Stimulated activated CD4-positive, alpha-beta T cell treated with anti-CD3 and anti-CD28 coated beads, TNF-alpha, amount 100 ng/mL, for 4 hours (primary cell): ENCODE results near the gene AGAP3.
"Not testable (repeated sequence)": the region's sequence is repeated elsewhere in the genome, so short reads cannot be mapped to it uniquely, and the experiment has no call there.

Experiments used
- DNase-seq, 3 experiments: peaks; one replicate each; pipeline ENCODE4 v3.0.0-alpha.2; 2020; ENCODE audit warnings: low read depth in 3 of 3

AGAP3 gene

DNA sequence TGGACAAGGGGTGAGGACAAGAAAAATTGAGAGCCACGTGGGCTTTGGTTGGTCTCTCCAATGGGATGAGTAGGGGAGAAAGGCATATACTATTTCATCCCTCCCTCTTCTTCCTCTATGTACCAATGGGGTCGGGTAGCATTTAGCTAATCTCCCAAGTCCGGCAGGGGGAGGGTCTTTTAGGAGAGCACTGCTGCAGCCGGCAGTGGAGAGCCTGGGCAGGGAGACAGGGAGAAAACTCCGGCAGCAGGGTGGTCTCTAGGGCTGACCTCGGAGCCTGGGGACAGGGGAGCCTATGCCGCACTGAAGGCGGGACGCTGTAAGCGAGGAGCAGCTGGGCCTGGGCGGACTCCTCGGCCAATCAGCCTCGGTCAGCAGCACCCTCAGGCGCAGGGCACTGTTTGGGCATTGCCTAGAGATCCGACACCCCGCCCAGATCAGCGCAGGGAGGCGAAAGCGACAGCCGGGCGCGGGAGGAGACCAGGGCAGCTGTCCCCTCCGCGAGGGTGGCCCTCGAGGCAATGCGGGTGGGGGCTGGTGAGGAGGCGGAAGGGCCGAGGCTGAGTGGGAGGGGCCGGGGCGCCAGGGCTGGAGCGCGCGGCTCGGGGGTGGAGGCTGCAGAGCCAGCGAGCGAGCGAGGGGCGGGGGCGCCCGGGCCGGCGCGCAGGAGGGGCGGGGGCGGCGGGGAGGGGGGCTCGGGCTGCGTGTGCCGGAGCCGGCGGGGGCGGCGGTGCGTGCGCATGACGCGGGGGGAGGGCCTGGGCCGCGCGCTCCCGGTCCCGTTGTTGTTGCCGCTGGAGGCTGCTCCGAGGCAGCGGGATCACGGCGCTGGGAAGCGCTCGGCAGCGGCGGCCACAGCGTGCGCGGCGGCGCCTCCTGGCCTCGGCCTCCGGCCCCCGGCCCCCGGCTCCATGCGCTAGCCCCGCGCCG is at the start of gene AGAP3:
Gene AGAP3, plus strand, starts transcription at position 785 of the 930 bp plus-strand sequence. CDS start 267 bp downstream, outside the sequence.
- peak; percentile 32 to 50 (median 49) for DNase-seq

- peak; percentile 52 to 63 (median 60) for DNase-seq
These were observed 47.1 kb upstream of the AGAP3 start for GRCh38 chr7:151038951-151039849.

DNA sequence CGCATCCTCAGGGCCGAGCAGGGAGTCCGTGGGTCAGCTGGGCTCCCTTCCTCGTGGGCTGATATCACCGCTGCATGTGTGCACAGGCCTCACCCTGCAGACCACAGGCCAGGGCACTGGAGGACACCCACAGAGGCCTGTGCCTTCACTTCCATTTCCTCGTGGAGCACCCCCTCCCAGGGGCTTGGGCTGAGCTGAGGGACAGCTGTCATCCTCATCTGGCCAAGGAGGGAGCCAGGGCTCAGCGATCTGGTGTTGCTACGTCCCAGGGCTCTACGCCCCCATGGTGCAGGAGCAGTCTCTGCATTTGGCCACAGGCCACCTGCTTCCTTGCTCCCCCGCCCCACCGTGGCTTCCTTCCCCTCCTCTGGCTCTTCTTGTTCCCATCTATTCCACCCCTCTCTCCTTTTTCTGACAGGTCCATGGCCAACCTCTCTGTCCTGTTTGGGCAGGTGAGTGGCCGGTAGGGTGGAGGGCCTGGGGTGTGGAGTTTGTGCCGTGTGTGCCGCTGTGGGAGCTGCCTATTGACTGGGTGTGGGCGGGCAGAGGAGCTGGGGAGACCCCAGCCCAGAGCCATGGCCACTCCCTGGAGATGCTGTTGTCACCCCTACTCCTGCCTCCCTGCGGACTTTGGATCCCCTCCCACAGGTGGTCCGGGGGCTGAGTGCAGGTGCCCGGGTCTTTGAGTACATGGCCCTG is 46.3 kb upstream of the AGAP3 start:
- no peak for DNase-seq

- DNase-seq, result no peak
These were observed 45.5 kb upstream of the AGAP3 start for GRCh38 chr7:151040616-151041375.

GRCh38 chr7:151043449-151043848 is 42.8 kb upstream of the AGAP3 start:
- DNase-seq, result not testable (repeated sequence)

DNA sequence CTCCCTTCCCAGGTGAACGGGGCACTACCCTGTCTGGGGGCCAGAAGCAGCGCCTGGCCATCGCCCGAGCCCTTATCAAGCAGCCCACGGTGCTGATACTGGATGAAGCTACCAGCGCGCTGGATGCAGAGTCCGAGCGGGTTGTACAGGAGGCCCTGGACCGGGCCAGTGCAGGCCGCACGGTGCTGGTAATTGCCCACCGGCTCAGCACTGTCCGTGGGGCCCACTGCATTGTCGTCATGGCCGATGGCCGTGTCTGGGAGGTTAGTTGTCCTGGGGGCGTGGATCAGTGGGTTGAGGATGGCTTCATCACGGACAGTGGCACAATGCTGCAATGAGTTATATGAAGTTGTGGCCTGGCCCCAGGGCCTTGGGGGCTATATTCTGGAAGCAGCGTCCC is 42.3 kb upstream of the AGAP3 start:
- DNase-seq, result no peak

GRCh38 chr7:151045262-151045661 is 41.0 kb upstream of the AGAP3 start:
- no peak for DNase-seq

DNA sequence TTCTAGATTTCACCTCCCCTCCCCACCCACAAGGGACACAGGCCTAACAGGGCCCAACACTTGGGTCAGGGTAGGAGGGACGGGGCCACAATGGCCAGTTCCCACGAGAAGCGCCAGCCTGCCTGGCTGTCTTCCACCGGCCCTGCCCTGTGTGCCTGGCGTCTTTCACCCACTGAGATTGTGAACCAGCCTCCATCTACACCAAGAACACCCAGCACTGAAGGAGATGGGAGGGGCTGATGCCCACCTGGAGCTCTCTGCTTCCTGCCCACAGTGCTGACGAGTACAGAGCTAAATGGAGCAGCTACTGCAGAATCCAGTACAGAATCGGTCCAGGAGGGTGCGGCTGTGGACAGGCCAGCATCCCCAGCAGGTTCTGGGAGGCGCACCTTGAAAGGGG is 40.3 kb upstream of the AGAP3 start:
- no peak for DNase-seq

DNA sequence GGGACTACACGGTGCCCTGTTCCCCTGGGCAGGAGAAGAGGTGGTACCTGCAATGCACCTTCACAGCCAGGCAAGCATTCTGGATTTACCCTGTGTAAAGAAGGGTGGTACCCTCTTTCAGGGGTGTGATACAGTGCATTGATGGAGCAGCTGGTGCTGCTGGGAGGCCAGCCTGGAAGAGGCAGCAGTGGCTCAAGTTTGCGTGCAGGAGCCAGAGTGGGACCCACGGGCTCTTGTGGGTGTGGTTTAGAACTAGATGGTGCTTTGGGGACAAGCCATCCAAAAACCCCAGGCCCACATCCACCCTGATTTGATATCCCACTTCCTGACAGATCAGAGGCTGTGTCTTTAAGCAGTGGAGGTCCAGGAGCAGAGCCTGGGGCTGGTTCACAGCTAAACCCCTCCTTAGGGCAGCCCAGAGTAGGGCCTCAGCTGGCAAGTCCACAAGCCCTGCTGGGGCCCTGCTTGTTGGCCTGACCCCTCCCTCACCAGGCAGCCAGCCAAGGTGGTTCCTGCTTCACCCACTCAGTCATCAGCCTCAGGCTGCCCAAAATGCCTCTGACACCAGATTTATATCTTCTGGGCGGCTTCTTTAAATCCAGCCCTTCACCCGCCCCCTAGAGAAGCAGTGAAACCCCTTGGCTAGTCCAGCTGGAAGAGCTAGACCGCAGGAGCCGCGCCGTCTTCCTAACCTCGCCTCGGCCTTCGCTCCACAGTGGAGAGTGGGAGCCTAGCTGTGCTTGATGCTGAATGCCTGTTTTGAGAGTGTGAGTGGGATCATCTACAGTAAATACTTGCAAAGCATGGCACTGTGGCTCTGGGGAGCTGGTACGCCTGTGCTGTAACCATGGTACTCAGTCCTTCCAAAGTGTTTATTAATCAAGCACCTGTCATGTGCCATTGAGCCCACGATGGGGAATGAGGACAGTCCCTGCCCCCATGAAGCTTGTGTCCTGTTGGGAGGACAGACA is 39.4 kb upstream of the AGAP3 start:
- no peak for DNase-seq

DNA sequence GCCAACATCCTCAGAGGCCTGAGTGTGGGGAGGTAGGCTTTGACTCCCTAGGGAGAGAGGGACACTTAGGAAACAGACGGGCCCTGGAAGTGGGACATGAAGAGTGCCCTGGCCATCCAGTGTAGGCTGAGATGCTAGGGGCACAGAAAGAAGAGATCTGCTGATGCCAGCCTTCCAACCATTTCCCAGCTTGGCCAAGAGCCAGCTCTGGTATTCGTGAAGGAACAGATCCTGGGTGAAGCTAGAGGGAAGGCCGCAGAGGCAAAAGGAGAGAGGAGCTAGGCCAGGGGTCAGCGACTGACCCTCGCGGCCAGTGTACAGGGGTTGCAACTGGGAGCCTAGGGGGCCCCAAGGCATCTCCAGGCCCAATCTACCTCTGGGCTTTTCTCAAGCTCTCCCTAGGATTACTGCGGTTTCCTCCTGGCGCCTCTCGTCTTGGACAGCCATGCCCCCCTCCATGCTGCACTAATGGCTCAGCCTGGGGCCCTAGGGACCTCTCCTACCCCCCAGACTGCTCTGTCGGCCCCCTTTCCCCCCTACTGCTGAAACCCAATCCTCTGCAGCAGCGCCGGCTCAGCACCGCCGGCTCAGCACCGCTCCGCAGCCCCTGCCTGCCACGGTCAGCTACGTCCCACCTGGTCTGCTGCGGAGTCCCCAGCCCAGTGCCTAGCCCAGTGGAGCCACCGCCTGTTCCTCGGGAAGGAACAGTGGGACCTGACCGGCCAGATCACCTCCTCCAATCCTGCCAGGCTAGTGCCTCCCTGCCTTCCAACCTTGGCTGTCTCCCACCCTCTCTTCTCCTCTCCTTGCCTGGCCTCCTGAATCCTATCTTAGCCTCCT is 38.1 kb upstream of the AGAP3 start, which contains the start of gene ASIC3:
Gene ASIC3, plus strand, starts transcription at position 556 of the 840 bp plus-strand sequence. CDS start 355 bp downstream, outside the sequence.
- no peak for DNase-seq

- DNase-seq, result no peak
These were observed 37.3 kb upstream of the AGAP3 start for GRCh38 chr7:151048911-151049463.

DNA sequence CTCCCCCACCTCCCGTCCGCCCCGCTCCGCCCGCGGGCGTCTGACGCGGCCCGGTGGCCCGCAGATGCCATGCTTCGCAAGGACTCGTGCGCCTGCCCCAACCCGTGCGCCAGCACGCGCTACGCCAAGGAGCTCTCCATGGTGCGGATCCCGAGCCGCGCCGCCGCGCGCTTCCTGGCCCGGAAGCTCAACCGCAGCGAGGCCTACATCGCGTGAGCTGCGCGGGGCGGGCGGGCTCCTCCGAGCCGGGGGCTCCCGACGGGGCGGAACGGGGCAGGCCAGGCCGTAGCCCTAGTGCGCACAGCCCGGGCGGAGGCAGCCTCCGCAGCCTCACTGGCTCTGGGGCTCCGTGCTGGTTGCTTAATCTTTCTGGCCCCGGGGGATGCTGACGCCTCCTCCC is 35.2 kb upstream of the AGAP3 start:
- DNase-seq, result peak in 2 of 3 experiments; percentile 10 to 13

- DNase-seq, result no peak
These were observed 33.2 kb upstream of the AGAP3 start for GRCh38 chr7:151053096-151053495.

GRCh38 chr7:151053751-151054150 is 32.5 kb upstream of the AGAP3 start:
- no peak for DNase-seq

GRCh38 chr7:151056283-151056665 is 30.0 kb upstream of the AGAP3 start:
- DNase-seq, result no peak

GRCh38 chr7:151056666-151057505 is 29.4 kb upstream of the AGAP3 start:
- DNase-seq, result no peak

DNA sequence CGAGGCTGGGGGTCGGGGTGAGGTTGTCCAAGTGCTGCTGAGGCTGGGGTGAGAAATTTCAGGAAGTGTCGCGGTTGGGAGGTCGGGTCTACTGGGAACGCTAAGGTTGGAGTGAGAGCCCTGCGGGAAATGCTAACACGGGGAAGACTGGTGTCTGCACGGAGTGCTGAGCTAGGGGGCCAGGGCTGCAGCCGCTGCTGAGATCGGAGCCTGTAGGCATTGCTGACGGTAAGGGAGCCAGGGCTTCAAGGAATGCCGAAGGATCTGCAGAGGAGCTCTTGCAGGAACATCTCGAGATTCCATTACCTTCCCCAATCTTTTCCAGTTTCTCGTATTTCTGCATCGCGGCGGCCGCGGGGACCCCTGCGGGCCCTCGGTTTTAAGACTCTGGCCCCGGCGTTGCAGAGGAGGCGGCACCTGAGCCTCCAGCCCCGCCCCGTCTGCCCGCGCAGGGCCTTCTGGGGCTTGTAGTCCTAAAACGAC is 28.7 kb upstream of the AGAP3 start, which contains the start of gene CDK5:
Gene CDK5, minus strand, starts transcription at position 392 of the 483 bp plus-strand sequence. Its CDS starts 49 bp downstream, at position 343.
- DNase-seq, result no peak
